Activated naive CD4-positive, alpha-beta T cell treated with anti-CD3 and anti-CD28 coated beads, Interleukin-2, amount 50 U/mL, for 24 hours (primary cell): ENCODE data around the gene TBC1D3G.
"Not testable (repeated sequence)": the region's sequence is repeated elsewhere in the genome, so short reads cannot be mapped to it uniquely, and the experiment has no call there.

Experiments
- H3K27ac Mint-ChIP-seq: one replicate; pipeline ENCODE4 v1.8.0; 2021; ENCODE audit warnings: mild to moderate bottlenecking, mixed read lengths
- H3K27me3 Mint-ChIP-seq: one replicate; pipeline ENCODE4 v1.8.0; 2021; ENCODE audit warnings: mixed read lengths
- H3K36me3 Mint-ChIP-seq: one replicate; pipeline ENCODE4 v1.8.0; 2021; ENCODE audit warnings: mixed read lengths
- H3K4me1 Mint-ChIP-seq: one replicate; pipeline ENCODE4 v1.8.0; 2021; ENCODE audit warnings: mixed read lengths
- H3K4me3 Mint-ChIP-seq: one replicate; pipeline ENCODE4 v1.8.0; 2021; ENCODE audit warnings: mild to moderate bottlenecking, mixed read lengths
- H3K9me3 Mint-ChIP-seq: one replicate; pipeline ENCODE4 v1.8.0; 2021; ENCODE audit warnings: mixed read lengths

The TBC1D3G gene

GRCh38 chr17:36323584-36323983 lies at the start of gene TBC1D3G:
Gene TBC1D3G, plus strand, starts transcription at chr17:36323884. Its CDS starts 1,528 bp downstream, at chr17:36325412.
- H3K36me3 Mint-ChIP-seq, H3K4me1 Mint-ChIP-seq, H3K27ac Mint-ChIP-seq, H3K27me3 Mint-ChIP-seq, H3K4me3 Mint-ChIP-seq, H3K9me3 Mint-ChIP-seq: not testable (repeated sequence)

GRCh38 chr17:36283256-36283655 lies 40.4 kb upstream of the TBC1D3G start:
- not testable (repeated sequence) for H3K9me3 Mint-ChIP-seq, H3K36me3 Mint-ChIP-seq, H3K27ac Mint-ChIP-seq, H3K27me3 Mint-ChIP-seq, H3K4me3 Mint-ChIP-seq, H3K4me1 Mint-ChIP-seq

DNA sequence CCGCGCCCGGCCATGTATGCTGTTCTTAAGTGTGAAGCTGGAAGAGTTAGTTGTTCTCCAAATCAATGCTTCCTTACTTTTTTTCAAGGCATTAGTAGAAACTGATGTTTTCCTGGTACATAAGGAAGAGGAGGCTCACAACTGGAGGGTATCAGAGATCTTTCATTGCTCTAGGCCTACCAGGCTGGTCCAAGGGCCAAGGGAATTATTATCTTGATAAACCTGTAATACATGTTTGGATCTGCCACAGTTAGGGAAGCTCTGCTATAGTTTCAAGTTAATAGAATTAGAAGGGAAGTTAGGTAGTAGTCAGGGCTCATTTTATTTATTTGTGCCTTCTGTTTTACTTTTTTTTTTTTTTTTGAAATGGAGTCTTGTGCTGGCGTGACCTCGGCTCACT lies 39.5 kb upstream of the TBC1D3G start:
- not testable (repeated sequence) for H3K4me1 Mint-ChIP-seq, H3K9me3 Mint-ChIP-seq, H3K36me3 Mint-ChIP-seq, H3K4me3 Mint-ChIP-seq, H3K27me3 Mint-ChIP-seq, H3K27ac Mint-ChIP-seq

- H3K27me3 Mint-ChIP-seq, H3K27ac Mint-ChIP-seq, H3K4me3 Mint-ChIP-seq, H3K9me3 Mint-ChIP-seq, H3K4me1 Mint-ChIP-seq, H3K36me3 Mint-ChIP-seq: not testable (repeated sequence)
Observed at GRCh38 chr17:36289965-36290612, 33.6 kb upstream of the TBC1D3G start.

DNA sequence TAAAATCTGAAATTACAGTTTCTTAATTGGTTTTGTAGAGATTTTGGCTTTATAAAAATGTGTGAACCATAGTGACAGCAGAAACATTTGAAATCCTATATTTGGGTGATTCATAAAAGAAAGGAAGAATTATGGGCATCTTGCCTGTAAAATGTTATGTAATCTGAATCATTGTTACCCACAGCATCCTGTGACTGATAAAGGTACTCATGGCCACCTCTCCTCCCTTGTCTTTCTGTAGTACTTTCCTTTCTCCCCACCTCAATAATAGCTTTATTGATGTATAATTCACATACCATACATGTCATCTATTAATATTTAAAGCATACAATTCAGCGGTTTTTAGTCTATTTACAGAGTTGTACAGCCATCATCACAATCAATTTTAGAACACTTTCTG lies 28.5 kb upstream of the TBC1D3G start:
- not testable (repeated sequence) for H3K4me3 Mint-ChIP-seq, H3K36me3 Mint-ChIP-seq, H3K9me3 Mint-ChIP-seq, H3K27ac Mint-ChIP-seq, H3K27me3 Mint-ChIP-seq, H3K4me1 Mint-ChIP-seq

DNA sequence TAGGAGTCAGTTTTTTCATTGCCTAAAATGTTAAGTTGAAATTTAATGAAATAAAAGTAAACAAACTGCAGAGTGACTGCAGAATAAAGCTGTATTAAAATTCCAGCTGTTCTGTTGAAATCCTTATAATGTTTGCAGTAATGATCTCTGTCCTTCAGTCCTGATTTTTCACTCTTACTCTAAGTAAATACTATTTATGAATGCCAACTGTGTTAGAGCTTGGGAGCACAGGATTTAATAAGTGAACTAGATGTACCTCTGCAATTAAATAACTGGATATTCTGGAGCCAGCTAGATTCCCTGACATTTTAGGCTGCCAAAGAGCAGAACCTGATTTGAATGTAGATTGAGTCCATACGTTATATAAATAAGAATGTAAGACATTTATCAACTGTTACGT lies 7.9 kb upstream of the TBC1D3G start:
- not testable (repeated sequence) for H3K27ac Mint-ChIP-seq, H3K27me3 Mint-ChIP-seq, H3K36me3 Mint-ChIP-seq, H3K9me3 Mint-ChIP-seq, H3K4me3 Mint-ChIP-seq, H3K4me1 Mint-ChIP-seq

- H3K9me3 Mint-ChIP-seq, H3K4me1 Mint-ChIP-seq, H3K4me3 Mint-ChIP-seq, H3K27ac Mint-ChIP-seq, H3K36me3 Mint-ChIP-seq, H3K27me3 Mint-ChIP-seq: not testable (repeated sequence)
Observed at GRCh38 chr17:36362496-36362895, 38.8 kb downstream of the TBC1D3G start.

GRCh38 chr17:36375938-36376337 lies 52.3 kb downstream of the TBC1D3G start:
- H3K27me3 Mint-ChIP-seq, H3K9me3 Mint-ChIP-seq, H3K36me3 Mint-ChIP-seq, H3K4me1 Mint-ChIP-seq, H3K4me3 Mint-ChIP-seq, H3K27ac Mint-ChIP-seq: not testable (repeated sequence)
